ENCODE data around the gene PCDHB12.
"Not testable (repeated sequence)": the region's sequence is repeated elsewhere in the genome, so short reads cannot be mapped to it uniquely, and the experiment has no call there.

DNA sequence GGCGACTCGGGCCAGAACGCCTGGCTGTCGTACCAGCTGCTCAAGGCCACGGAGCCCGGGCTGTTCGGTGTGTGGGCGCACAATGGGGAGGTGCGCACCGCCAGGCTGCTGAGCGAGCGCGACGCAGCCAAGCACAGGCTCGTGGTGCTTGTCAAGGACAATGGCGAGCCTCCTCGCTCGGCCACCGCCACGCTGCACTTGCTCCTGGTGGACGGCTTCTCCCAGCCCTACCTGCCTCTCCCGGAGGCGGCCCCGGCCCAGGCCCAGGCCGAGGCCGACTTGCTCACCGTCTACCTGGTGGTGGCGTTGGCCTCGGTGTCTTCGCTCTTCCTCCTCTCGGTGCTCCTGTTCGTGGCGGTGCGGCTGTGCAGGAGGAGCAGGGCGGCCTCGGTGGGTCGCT, 14.2 kb upstream of the PCDHB12 start:
- TF ChIP-seq, protein P1, sequence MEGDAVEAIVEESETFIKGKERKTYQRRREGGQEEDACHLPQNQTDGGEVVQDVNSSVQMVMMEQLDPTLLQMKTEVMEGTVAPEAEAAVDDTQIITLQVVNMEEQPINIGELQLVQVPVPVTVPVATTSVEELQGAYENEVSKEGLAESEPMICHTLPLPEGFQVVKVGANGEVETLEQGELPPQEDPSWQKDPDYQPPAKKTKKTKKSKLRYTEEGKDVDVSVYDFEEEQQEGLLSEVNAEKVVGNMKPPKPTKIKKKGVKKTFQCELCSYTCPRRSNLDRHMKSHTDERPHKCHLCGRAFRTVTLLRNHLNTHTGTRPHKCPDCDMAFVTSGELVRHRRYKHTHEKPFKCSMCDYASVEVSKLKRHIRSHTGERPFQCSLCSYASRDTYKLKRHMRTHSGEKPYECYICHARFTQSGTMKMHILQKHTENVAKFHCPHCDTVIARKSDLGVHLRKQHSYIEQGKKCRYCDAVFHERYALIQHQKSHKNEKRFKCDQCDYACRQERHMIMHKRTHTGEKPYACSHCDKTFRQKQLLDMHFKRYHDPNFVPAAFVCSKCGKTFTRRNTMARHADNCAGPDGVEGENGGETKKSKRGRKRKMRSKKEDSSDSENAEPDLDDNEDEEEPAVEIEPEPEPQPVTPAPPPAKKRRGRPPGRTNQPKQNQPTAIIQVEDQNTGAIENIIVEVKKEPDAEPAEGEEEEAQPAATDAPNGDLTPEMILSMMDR (IDR thresholded peaks at IDR 0.05; ENCODE audit: low read length) = not testable (repeated sequence)
- TF ChIP-seq EZH2 (IDR thresholded peaks at IDR 0.05; ENCODE audit: borderline replicate concordance, low read length) = not testable (repeated sequence)

All from OCI-LY1 (cell line).